Mesenchymal stem cell (in vitro differentiated cells and primary cell): ENCODE results near the gene PYCR2.
A peak's percentile ranks its signal among the peaks of the same experiment; 100 is the strongest.

ENCODE experiments used
- DNase-seq: peaks from one replicate; pipeline ENCODE4 v3.0.0-alpha.2; 2013
- H2AFZ ChIP-seq: one replicate; pipeline ENCODE4 v1.6.1; 2013; ENCODE audit warnings: low read depth, mild to moderate bottlenecking, control low read depth, inconsistent platforms, low read length, moderate library complexity
- H2AK5ac ChIP-seq: 2 replicates; pipeline ENCODE4 v1.6.1; 2013; ENCODE audit warnings: low read length, moderate library complexity, mild to moderate bottlenecking, inconsistent platforms; ENCODE audit not compliant: severe bottlenecking
- H2BK120ac ChIP-seq: one replicate; pipeline ENCODE4 v1.6.1; 2013; ENCODE audit warnings: low read depth, mild to moderate bottlenecking, inconsistent platforms, low read length, moderate library complexity
- H2BK12ac ChIP-seq, 2 experiments: one replicate each; pipeline ENCODE4 v1.6.1; 2013; ENCODE audit warnings: inconsistent platforms in 2 of 2, low read length in 2 of 2, mild to moderate bottlenecking in 2 of 2, moderate library complexity in 2 of 2, control low read depth in 1 of 2
- H2BK15ac ChIP-seq: one replicate; pipeline ENCODE4 v1.6.1; 2013; ENCODE audit warnings: mild to moderate bottlenecking, low read depth, inconsistent platforms; ENCODE audit not compliant: poor library complexity, severe bottlenecking
- H2BK5ac ChIP-seq: 2 replicates; pipeline ENCODE4 v1.6.1; 2013; ENCODE audit warnings: low read depth, mild to moderate bottlenecking, low read length, control low read depth, inconsistent platforms; ENCODE audit not compliant: poor library complexity, severe bottlenecking
- H3K14ac ChIP-seq, 2 experiments: one replicate each; pipeline ENCODE4 v1.6.1; 2013; ENCODE audit warnings: inconsistent platforms in 2 of 2, low read length in 2 of 2, control low read depth in 1 of 2, mild to moderate bottlenecking in 1 of 2, moderate library complexity in 1 of 2
- H3K18ac ChIP-seq, 2 experiments: one replicate each; pipeline ENCODE4 v1.6.1; 2013; ENCODE audit warnings: inconsistent platforms in 2 of 2, low read length in 2 of 2, control low read depth in 1 of 2, low read depth in 1 of 2, mild to moderate bottlenecking in 1 of 2
- H3K23ac ChIP-seq, 2 experiments: one replicate each; pipeline ENCODE4 v1.6.1; 2013; ENCODE audit warnings: inconsistent platforms in 2 of 2, low read length in 2 of 2, mild to moderate bottlenecking in 2 of 2, moderate library complexity in 2 of 2, control low read depth in 1 of 2
- H3K27ac ChIP-seq: 2 replicates; pipeline ENCODE4 v1.5.1; 2013; ENCODE audit warnings: mild to moderate bottlenecking, moderate library complexity, low read length, control low read depth, inconsistent platforms; ENCODE audit not compliant: poor library complexity, severe bottlenecking
- H3K27me3 ChIP-seq, 2 experiments: 2 replicates each; pipeline versions ENCODE4 v1.6.1 to v1.7.0; 2013; ENCODE audit warnings: low read length in 2 of 2, mild to moderate bottlenecking in 2 of 2, moderate library complexity in 2 of 2, control low read depth in 1 of 2, inconsistent platforms in 1 of 2; ENCODE audit not compliant: control insufficient read depth in 1 of 2, insufficient read depth in 1 of 2
- H3K36me3 ChIP-seq, 2 experiments: 2 replicates each; pipeline versions ENCODE4 v1.6.1 to v1.7.0; 2013; ENCODE audit warnings: low read length in 2 of 2, control low read depth in 1 of 2, inconsistent platforms in 1 of 2, low read depth in 1 of 2, mild to moderate bottlenecking in 1 of 2; ENCODE audit not compliant: insufficient read depth in 2 of 2, control insufficient read depth in 1 of 2
- H3K4ac ChIP-seq, 2 experiments: one replicate each; pipeline ENCODE4 v1.6.1; 2013; ENCODE audit warnings: inconsistent platforms in 2 of 2, low read length in 2 of 2, mild to moderate bottlenecking in 2 of 2, moderate library complexity in 2 of 2, control low read depth in 1 of 2, low read depth in 1 of 2
- H3K4me1 ChIP-seq: 2 replicates; pipeline ENCODE4 v1.6.1; 2013; ENCODE audit warnings: low read depth, low read length, control low read depth; ENCODE audit not compliant: control insufficient read depth, insufficient read depth
- H3K4me2 ChIP-seq: 2 replicates; pipeline ENCODE4 v1.6.1; 2013; ENCODE audit warnings: low read length, mild to moderate bottlenecking, inconsistent platforms; ENCODE audit not compliant: poor library complexity, severe bottlenecking
- H3K4me3 ChIP-seq, 2 experiments: 2 replicates each; pipeline versions ENCODE4 v1.5.1 to v1.7.0; 2013; ENCODE audit warnings: low read length in 2 of 2, mild to moderate bottlenecking in 2 of 2, control low read depth in 1 of 2, low read depth in 1 of 2; ENCODE audit not compliant: insufficient read depth in 1 of 2
- H3K79me1 ChIP-seq: replicated peaks from 2 replicates; pipeline ENCODE4 v1.6.1; 2013; ENCODE audit warnings: mild to moderate bottlenecking, control low read depth, low read length, inconsistent platforms; ENCODE audit not compliant: poor library complexity, severe bottlenecking
- H3K9ac ChIP-seq: 2 replicates; pipeline ENCODE4 v1.7.0; 2013; ENCODE audit warnings: mild to moderate bottlenecking, low read length, moderate library complexity
- H3K9me3 ChIP-seq: 2 replicates; pipeline ENCODE4 v1.7.0; 2013; ENCODE audit warnings: mild to moderate bottlenecking, low read length; ENCODE audit not compliant: control insufficient read depth
- H4K8ac ChIP-seq: one replicate; pipeline ENCODE4 v1.6.1; 2013; ENCODE audit warnings: inconsistent platforms, mild to moderate bottlenecking, low read length, moderate library complexity
- H4K91ac ChIP-seq: one replicate; pipeline ENCODE4 v1.6.1; 2013; ENCODE audit warnings: mild to moderate bottlenecking, low read length, inconsistent platforms
- WGBS: methylation state at CpG from one replicate; pipeline ENCODE4 v1.1.7; 2013; ENCODE audit warnings: mixed read lengths; 5-methylcytosine and 5-hydroxymethylcytosine counted together

Gene PYCR2

GRCh38 chr1:225880222-225880588, 43.8 kb downstream of the PYCR2 start:
- H3K79me1 ChIP-seq = peaks cover 29% of the 10 kb centered on the region
- DNase-seq = no peak
- H3K4me1 ChIP-seq = peaks cover 24% of the 10 kb centered on the region
- H2BK15ac ChIP-seq = no peak overlapping the region
- no peak overlapping the region for H2AK5ac ChIP-seq
- no peak overlapping the region for H4K8ac ChIP-seq
- peak overlapping the region in 1 of 2 experiments; percentile 14 for H3K23ac ChIP-seq
- no peak overlapping the region for H3K9ac ChIP-seq
- H3K36me3 ChIP-seq = peaks cover 9 to 14% of the 10 kb centered on the region in 2 experiments
- 90% methylated on average over 2 of the region's 2 CpGs for WGBS
- H4K91ac ChIP-seq = no peak overlapping the region
- no peak overlapping the region for H3K4ac ChIP-seq
- no peaks in the 10 kb centered on the region for H3K27me3 ChIP-seq
- H3K14ac ChIP-seq = peak overlapping the region in 1 of 2 experiments; percentile 2
- H2AFZ ChIP-seq = no peak overlapping the region
- no peak overlapping the region for H3K18ac ChIP-seq
- H3K4me3 ChIP-seq = no peak overlapping the region
- no peak overlapping the region for H3K4me2 ChIP-seq
- no peak overlapping the region for H3K27ac ChIP-seq
- H2BK120ac ChIP-seq = no peak overlapping the region
- no peak overlapping the region for H2BK12ac ChIP-seq
- H2BK5ac ChIP-seq = no peak overlapping the region
- H3K9me3 ChIP-seq = no peaks in the 10 kb centered on the region

DNA sequence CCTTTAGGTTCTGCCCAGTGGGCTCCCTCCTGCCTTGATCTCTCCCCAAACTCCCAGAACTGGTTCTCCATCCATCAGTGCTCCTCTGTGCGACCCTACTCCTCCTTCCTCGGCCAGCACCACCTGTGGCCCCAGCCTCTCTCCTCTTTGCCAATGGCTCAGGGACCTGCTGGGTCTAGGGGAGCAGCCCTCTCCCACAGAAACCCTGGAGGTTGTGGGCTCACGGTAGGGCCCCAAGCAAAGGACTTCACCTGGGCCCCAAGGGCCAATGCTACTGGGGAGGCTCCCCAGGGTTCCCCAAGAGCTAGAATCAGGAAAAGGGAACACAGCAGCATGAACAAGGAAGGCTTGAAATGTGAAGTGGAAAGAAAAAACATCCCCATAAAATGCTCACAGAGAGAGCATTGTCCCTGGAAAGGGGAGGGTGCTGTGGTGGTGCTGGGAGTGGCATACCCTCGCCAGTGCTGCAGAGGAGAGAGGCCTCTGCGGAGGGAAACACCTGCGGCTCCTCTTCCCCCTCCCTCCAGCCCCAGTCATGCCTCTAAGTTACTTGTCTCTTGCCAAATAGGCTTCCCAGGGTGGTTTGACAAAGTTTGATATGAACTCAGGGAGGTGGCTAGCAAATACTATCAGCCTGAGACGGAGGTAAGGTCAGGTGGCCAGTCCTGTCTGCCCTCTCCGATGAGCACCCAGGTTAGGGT, 44.4 kb downstream of the PYCR2 start:
- peaks cover 26% of the 10 kb centered on the region for H3K4me1 ChIP-seq
- no peaks in the 10 kb centered on the region for H3K27me3 ChIP-seq
- no peak overlapping the region for H2AK5ac ChIP-seq
- H3K14ac ChIP-seq = no peak overlapping the region
- H4K91ac ChIP-seq = no peak overlapping the region
- no peak overlapping the region for H2BK12ac ChIP-seq
- no peaks in the 10 kb centered on the region for H3K9me3 ChIP-seq
- H3K4me2 ChIP-seq = no peak overlapping the region
- no peak for DNase-seq
- no peak overlapping the region for H3K27ac ChIP-seq
- H3K4ac ChIP-seq = no peak overlapping the region
- WGBS = 99% methylated on average over 5 of the region's 8 CpGs
- no peak overlapping the region for H3K23ac ChIP-seq
- no peak overlapping the region for H3K9ac ChIP-seq
- H3K36me3 ChIP-seq = peaks cover 9 to 16% of the 10 kb centered on the region in 2 experiments
- H2BK5ac ChIP-seq = no peak overlapping the region
- no peak overlapping the region for H4K8ac ChIP-seq
- no peak overlapping the region for H2AFZ ChIP-seq
- H3K4me3 ChIP-seq = no peak overlapping the region
- H2BK15ac ChIP-seq = no peak overlapping the region
- peaks cover 30% of the 10 kb centered on the region for H3K79me1 ChIP-seq
- no peak overlapping the region for H3K18ac ChIP-seq
- no peak overlapping the region for H2BK120ac ChIP-seq

DNA sequence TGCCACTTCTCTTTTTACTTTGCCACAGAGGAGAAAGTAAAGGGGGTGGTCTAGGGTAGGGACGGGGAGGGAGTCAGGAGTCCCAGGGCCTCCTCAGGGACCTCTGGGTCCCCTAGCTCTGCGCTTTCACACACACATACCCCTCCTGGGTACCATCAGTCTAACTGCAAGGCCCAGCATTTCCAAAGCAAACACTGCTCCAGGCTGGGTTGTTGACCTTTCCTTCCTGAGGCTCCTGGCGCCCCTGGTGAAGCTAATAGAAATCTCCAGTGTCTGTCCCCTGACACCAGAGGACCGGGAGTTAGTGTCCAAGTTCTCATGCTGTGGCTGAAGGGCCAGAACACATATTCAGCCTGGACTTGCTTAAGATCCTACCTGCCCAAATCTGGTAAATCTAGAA, 45.8 kb downstream of the PYCR2 start:
- Histone ChIP-seq H2BK12ac (no peak overlapping the region), H3K4me2 (no peak overlapping the region), H3K79me1 (peaks cover 28% of the 10 kb centered on the region), H2AK5ac (no peak overlapping the region), H3K27me3 (no peaks in the 10 kb centered on the region), H2AFZ (no peak overlapping the region), H3K23ac (no peak overlapping the region), H3K9me3 (no peaks in the 10 kb centered on the region), H3K36me3 (peaks cover 22 to 29% of the 10 kb centered on the region in 2 experiments), H3K4me3 (no peak overlapping the region), H2BK120ac (no peak overlapping the region), H3K18ac (no peak overlapping the region), H3K4me1 (peaks cover 23% of the 10 kb centered on the region), H2BK5ac (no peak overlapping the region), H4K8ac (no peak overlapping the region), H3K9ac (no peak overlapping the region), H3K4ac (no peak overlapping the region), H4K91ac (no peak overlapping the region), H3K14ac (no peak overlapping the region), H3K27ac (no peak overlapping the region), H2BK15ac (no peak overlapping the region)
- DNase-seq = no peak
- 83% methylated on average over 4 of the region's 4 CpGs for WGBS

- Histone ChIP-seq H2BK120ac (no peak overlapping the region), H3K27ac (no peak overlapping the region), H3K4me1 (peaks cover 20% of the 10 kb centered on the region), H3K36me3 (peaks cover 26 to 36% of the 10 kb centered on the region in 2 experiments), H3K4ac (no peak overlapping the region), H2AK5ac (no peak overlapping the region), H3K18ac (no peak overlapping the region), H2BK15ac (no peak overlapping the region), H3K4me3 (no peak overlapping the region), H3K23ac (no peak overlapping the region), H3K9ac (peak overlapping the region; percentile 4), H3K9me3 (no peaks in the 10 kb centered on the region), H4K8ac (no peak overlapping the region), H3K4me2 (no peak overlapping the region), H2BK12ac (no peak overlapping the region), H3K79me1 (peaks cover 27% of the 10 kb centered on the region), H3K14ac (no peak overlapping the region), H3K27me3 (no peaks in the 10 kb centered on the region), H2BK5ac (no peak overlapping the region), H4K91ac (no peak overlapping the region), H2AFZ (no peak overlapping the region)
- WGBS = 74% methylated on average over 10 of the region's 10 CpGs
- DNase-seq = peak; percentile 66
Measured at GRCh38 chr1:225877580-225877979, 46.5 kb downstream of the PYCR2 start.
